HG02759 (cell line): Measurements from ENCODE around the gene TMEM229B.

Experiments used
- ATAC-seq: cut with Tn5 transposase; IDR thresholded peaks from one replicate; pipeline ENCODE4 v1.9.1; 2021; ENCODE audit warnings: mild to moderate bottlenecking, moderate library complexity; ENCODE audit not compliant: unreplicated experiment

The TMEM229B gene

GRCh38 chr14:67490196-67490595, 1.7 kb upstream of the TMEM229B start:
- no peak for ATAC-seq

GRCh38 chr14:67487332-67487731, 1.2 kb downstream of the TMEM229B start:
- no peak for ATAC-seq

- ATAC-seq, result no peak
Observed at GRCh38 chr14:67486890-67487289, 1.6 kb downstream of the TMEM229B start.

GRCh38 chr14:67485501-67486095, 2.9 kb downstream of the TMEM229B start:
- ATAC-seq, result no peak

GRCh38 chr14:67483579-67484285, 4.8 kb downstream of the TMEM229B start:
- no peak for ATAC-seq

- ATAC-seq, result no peak
Observed at GRCh38 chr14:67482231-67483164, 6.0 kb downstream of the TMEM229B start.

- no peak for ATAC-seq
Observed at GRCh38 chr14:67480011-67480410, 8.5 kb downstream of the TMEM229B start.

- no peak for ATAC-seq
Observed at GRCh38 chr14:67478800-67479084, 9.8 kb downstream of the TMEM229B start.

- no peak for ATAC-seq
Observed at GRCh38 chr14:67477926-67478799, 10.4 kb downstream of the TMEM229B start.

- ATAC-seq, result no peak
Observed at GRCh38 chr14:67474366-67474765, 14.2 kb downstream of the TMEM229B start.

GRCh38 chr14:67473290-67474082, 15.0 kb downstream of the TMEM229B start:
- no peak for ATAC-seq

GRCh38 chr14:67472726-67473125, 15.8 kb downstream of the TMEM229B start:
- no peak for ATAC-seq

- ATAC-seq, result no peak
Observed at GRCh38 chr14:67469954-67470353, 18.6 kb downstream of the TMEM229B start.

- ATAC-seq, result no peak
Observed at GRCh38 chr14:67468378-67468730, 20.2 kb downstream of the TMEM229B start.

- no peak for ATAC-seq
Observed at GRCh38 chr14:67467134-67467533, 21.4 kb downstream of the TMEM229B start.

- ATAC-seq, result no peak
Observed at GRCh38 chr14:67464879-67465278, 23.6 kb downstream of the TMEM229B start.

GRCh38 chr14:67464377-67464776, 24.1 kb downstream of the TMEM229B start:
- ATAC-seq, result no peak

GRCh38 chr14:67463900-67464299, 24.6 kb downstream of the TMEM229B start:
- ATAC-seq, result no peak

- ATAC-seq, result no peak
Observed at GRCh38 chr14:67461996-67462395, 26.5 kb downstream of the TMEM229B start.

- ATAC-seq, result no peak
Observed at GRCh38 chr14:67461341-67461985, 27.1 kb downstream of the TMEM229B start.
